ENCODE data around the gene SHISA6.

The SHISA6 gene

DNA sequence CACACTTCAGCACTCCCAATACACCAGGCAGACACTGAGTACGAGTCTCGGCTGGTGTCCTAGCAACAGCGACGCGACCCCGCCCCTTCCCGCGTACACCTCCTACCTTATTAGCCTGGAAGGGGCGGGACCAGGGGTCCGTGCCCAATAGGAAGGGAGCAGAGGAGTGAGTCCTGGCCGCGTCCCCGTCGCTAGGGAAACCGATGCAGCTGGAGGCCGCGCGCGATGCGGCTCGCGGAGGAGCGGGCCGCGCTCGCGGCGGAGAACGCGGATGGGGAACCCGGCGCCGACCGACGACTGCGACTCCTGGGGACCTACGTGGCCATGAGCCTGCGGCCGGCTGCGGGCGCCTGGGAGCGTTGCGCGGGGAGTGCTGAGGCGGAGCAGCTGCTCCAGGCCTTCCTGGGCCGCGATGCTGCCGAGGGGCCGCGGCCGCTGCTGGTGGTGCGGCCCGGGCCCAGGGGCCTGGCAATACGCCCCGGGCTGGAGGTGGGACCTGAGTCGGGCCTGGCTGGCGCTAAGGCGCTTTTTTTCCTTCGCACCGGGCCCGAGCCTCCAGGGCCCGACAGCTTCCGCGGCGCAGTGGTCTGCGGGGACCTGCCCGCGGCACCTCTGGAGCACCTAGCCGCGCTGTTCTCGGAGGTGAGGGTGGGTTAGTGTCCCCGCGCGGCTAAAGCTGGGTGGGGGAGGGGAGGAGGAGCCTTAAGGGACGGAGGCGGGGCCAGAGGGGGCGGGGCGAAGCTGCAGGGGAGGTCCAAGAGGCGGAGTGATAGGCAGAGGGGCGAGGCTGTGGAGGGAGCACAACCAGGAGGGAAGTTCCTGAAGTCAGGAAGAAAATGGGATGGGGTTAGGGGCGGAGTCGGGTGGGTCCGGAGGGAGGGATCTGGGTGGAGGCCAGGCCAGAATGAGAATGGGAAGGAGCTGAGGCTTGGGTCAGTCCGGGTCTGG, 357.5 kb downstream of the SHISA6 start, which contains the start of gene DNAH9:
DNAH9 (plus strand) TSS at position 197 of the 948 bp plus-strand sequence; CDS start at position 226, 29 bp downstream.
- no peaks in the 10 kb centered on the region for H3K36me3 ChIP-seq (ENCODE audit: low read depth)
- no peaks in the 10 kb centered on the region for H3K9me3 ChIP-seq (ENCODE audit: severe bottlenecking)
- no peak within 1 kb of the TSS for H3K27ac ChIP-seq (ENCODE audit: poor library complexity, severe bottlenecking)
- peak; percentile 97 for ATAC-seq (ENCODE audit: low read depth)
- H3K4me1 ChIP-seq (ENCODE audit: insufficient read depth, poor library complexity, severe bottlenecking) = no peaks in the 10 kb centered on the region
- TF ChIP-seq, protein P1, sequence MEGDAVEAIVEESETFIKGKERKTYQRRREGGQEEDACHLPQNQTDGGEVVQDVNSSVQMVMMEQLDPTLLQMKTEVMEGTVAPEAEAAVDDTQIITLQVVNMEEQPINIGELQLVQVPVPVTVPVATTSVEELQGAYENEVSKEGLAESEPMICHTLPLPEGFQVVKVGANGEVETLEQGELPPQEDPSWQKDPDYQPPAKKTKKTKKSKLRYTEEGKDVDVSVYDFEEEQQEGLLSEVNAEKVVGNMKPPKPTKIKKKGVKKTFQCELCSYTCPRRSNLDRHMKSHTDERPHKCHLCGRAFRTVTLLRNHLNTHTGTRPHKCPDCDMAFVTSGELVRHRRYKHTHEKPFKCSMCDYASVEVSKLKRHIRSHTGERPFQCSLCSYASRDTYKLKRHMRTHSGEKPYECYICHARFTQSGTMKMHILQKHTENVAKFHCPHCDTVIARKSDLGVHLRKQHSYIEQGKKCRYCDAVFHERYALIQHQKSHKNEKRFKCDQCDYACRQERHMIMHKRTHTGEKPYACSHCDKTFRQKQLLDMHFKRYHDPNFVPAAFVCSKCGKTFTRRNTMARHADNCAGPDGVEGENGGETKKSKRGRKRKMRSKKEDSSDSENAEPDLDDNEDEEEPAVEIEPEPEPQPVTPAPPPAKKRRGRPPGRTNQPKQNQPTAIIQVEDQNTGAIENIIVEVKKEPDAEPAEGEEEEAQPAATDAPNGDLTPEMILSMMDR (IDR thresholded peaks at IDR 0.05; ENCODE audit: poor library complexity, severe bottlenecking) = no peak
- peak within 1 kb of the TSS; percentile 31 for H3K4me3 ChIP-seq (ENCODE audit: severe bottlenecking)
- no peaks in the 10 kb centered on the region for H3K27me3 ChIP-seq (ENCODE audit: insufficient read depth, poor library complexity, severe bottlenecking)
- DNase-seq (ENCODE audit: low spot score) = peak; percentile 86

DNA sequence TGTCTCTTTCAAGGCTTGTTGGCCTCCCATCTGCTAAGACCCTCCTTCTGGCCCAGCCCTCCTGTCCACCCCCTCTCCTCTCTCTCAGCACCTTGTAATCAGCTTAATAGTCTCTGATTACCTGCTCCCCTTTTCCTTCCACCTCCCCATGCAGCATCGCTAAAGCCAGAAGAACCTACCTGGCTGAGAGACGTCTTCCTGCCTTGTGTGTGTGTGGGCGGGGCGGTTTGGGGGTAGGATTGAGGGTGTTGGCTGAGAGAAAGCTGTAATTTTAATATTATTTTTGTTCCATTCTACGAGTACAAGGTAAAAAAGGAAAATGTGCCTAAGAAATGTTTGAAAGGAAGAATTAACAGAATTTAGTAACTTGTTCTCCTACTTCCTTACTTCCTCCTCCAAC, 360.6 kb downstream of the SHISA6 start:
- no peak for DNase-seq (ENCODE audit: low spot score)
- Histone ChIP-seq H3K4me1 (ENCODE audit: insufficient read depth, poor library complexity, severe bottlenecking) (no peaks in the 10 kb centered on the region), H3K36me3 (ENCODE audit: low read depth) (no peaks in the 10 kb centered on the region), H3K27me3 (ENCODE audit: insufficient read depth, poor library complexity, severe bottlenecking) (no peaks in the 10 kb centered on the region), H3K27ac (ENCODE audit: poor library complexity, severe bottlenecking) (no peak overlapping the region), H3K4me3 (ENCODE audit: severe bottlenecking) (no peak overlapping the region), H3K9me3 (ENCODE audit: severe bottlenecking) (no peaks in the 10 kb centered on the region)
- TF ChIP-seq, protein P1 (IDR thresholded peaks at IDR 0.05; ENCODE audit: poor library complexity, severe bottlenecking) = no peak
- no peak for ATAC-seq (ENCODE audit: low read depth)

DNA sequence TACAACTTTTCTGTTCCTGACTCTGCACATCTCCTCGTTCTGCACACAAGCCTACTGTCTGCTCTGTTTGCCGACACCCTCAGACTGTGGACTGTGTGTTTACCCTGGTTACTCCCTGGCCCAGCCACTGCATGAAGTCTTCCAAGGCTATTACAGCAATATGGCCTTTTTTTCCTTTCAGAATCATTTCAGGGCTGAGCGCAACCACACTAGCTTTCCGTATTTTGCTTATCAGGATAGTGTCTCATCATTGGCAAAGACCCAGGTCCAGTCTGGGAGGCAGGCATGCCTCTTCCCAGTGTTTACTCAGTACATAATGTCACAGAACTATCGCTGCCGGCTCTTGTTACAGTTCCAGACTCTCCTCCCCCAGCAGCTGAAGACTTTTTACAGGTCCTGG, 367.4 kb downstream of the SHISA6 start:
- ATAC-seq (ENCODE audit: low read depth) (peak; percentile 31; the same call in 1 of the 3 replicates), DNase-seq (ENCODE audit: low spot score) (no peak)
- Histone ChIP-seq H3K9me3 (ENCODE audit: severe bottlenecking) (no peaks in the 10 kb centered on the region), H3K27ac (ENCODE audit: poor library complexity, severe bottlenecking) (no peak overlapping the region), H3K4me1 (ENCODE audit: insufficient read depth, poor library complexity, severe bottlenecking) (no peaks in the 10 kb centered on the region), H3K36me3 (ENCODE audit: low read depth) (no peaks in the 10 kb centered on the region), H3K4me3 (ENCODE audit: severe bottlenecking) (no peak overlapping the region), H3K27me3 (ENCODE audit: insufficient read depth, poor library complexity, severe bottlenecking) (no peaks in the 10 kb centered on the region)
- TF ChIP-seq, protein P1 (IDR thresholded peaks at IDR 0.05; ENCODE audit: poor library complexity, severe bottlenecking) = no peak

DNA sequence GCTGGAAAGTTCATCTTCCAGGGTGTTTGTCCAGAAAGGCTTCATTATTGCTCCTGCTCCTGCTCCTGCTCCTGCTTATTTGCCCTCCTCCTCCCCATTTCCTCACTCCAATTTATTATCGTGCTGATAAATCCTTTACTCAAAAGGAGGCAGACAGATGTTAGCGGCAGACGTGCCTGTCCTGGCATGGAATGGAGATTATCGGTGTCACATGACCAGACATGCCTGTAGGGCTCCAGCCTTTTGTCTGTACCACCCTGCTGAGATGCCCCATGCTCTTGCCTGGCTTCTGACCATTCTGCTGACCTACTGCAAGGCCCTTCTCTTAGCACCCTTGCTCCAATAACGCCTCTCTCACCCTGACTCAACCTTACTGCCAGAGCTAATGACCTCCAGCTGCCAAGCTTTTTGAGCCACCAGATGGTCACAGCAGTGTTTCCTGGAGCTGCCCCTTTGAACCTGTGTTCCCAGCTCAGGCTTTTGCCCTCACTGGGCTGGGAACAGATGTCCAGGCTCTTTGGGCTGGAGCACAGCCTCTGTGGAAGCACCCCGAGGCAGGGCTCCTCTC, 370.1 kb downstream of the SHISA6 start:
- TF ChIP-seq, protein P1 (IDR thresholded peaks at IDR 0.05; ENCODE audit: poor library complexity, severe bottlenecking) = no peak
- no peaks in the 10 kb centered on the region for H3K9me3 ChIP-seq (ENCODE audit: severe bottlenecking)
- no peak for DNase-seq (ENCODE audit: low spot score)
- no peak for ATAC-seq (ENCODE audit: low read depth)
- no peak overlapping the region for H3K4me3 ChIP-seq (ENCODE audit: severe bottlenecking)
- H3K27ac ChIP-seq (ENCODE audit: poor library complexity, severe bottlenecking) = no peak overlapping the region
- no peaks in the 10 kb centered on the region for H3K4me1 ChIP-seq (ENCODE audit: insufficient read depth, poor library complexity, severe bottlenecking)
- H3K27me3 ChIP-seq (ENCODE audit: insufficient read depth, poor library complexity, severe bottlenecking) = no peaks in the 10 kb centered on the region
- H3K36me3 ChIP-seq (ENCODE audit: low read depth) = no peaks in the 10 kb centered on the region
